ENCODE data around the gene SOD3.

The SOD3 gene

DNA sequence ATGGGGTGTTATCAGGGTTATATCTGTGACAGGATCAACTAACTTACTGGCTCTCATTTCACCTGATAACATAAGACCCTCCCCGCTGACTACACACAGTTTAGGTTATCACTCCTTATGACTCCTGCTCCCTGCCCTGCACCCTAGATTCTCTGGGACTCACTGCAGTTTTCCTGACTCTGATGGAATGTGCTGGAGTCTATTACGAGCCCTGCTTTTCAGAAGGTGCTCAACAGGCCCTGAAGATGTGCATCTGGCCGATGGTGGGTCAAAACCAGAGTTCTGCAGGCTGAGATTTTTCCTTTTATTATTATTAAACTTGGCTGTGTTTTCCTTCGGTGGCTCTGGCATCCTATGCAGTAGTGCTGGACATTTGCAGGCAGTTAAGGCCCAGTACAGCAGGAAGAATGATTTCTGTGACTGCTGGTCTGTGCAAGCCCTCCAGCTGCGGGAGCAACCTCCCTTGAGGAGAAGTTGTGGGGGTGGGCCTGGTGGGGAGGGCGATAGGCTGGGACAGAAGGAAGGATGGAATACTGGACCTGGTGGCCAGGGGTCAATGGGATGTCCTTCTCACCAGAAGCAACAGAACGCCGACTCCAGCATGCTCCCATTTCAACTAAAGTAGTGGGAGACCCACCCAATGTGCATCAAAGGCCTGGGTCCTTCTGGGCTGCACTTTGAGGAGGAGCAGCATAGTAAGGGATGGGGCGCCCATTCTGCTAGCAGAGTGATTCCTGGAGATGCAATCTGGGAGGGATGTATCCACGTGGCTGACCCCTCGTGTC, 11.0 kb downstream of the SOD3 start:
- H3K4me3 Mint-ChIP-seq: no peak overlapping the region
- no peaks in the 10 kb centered on the region for H3K4me1 Mint-ChIP-seq
- H3K27ac Mint-ChIP-seq: no peak overlapping the region
- H3K36me3 Mint-ChIP-seq: no peaks in the 10 kb centered on the region
- ATAC-seq: no peak
- H3K9me3 Mint-ChIP-seq: no peaks in the 10 kb centered on the region
- peaks cover 23% of the 10 kb centered on the region for H3K27me3 Mint-ChIP-seq

DNA sequence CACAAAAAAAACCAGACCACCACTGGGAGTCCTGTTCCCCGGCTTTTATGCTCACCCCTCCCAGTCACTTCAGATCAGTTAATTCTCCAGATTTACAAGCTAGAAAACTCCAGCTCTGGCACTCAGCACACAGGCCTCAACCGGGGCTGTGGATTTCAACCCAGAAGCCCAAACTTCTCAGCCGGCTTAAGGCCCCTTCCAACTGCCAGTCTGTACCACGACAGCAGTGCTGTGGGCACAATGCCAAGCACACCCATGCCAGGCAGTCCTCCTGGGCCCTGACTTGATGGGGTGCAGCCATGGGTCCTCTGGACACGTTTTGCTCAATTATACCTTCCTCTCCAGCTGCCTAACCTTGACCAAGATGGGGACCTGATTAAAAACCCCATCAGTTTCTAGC, 12.2 kb downstream of the SOD3 start:
- no peaks in the 10 kb centered on the region for H3K36me3 Mint-ChIP-seq
- H3K4me3 Mint-ChIP-seq: no peak overlapping the region
- peaks cover 7% of the 10 kb centered on the region for H3K9me3 Mint-ChIP-seq
- no peak overlapping the region for H3K27ac Mint-ChIP-seq
- no peaks in the 10 kb centered on the region for H3K4me1 Mint-ChIP-seq
- peaks cover 12% of the 10 kb centered on the region for H3K27me3 Mint-ChIP-seq
- ATAC-seq: no peak

DNA sequence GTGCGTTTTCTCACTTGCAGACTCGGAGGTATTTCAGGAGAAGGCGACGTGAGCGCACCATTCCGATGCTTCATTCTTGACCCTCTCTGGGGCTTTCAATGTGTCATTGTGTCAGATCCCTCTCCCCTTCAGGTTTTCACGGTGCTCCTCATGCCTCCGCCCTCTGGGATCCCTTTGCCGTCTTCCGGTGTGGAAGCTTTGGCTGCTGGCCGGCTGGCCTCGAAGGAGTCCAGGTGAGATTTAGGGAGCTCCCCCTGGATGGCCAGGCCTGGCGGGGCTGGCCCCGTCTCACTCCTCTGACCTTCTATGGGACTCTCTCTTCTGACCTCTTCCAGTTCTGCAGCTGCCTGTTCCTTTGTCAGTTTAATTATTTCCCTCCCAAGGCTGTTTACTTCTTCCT, 12.9 kb downstream of the SOD3 start:
- no peaks in the 10 kb centered on the region for H3K4me1 Mint-ChIP-seq
- H3K36me3 Mint-ChIP-seq: no peaks in the 10 kb centered on the region
- ATAC-seq: no peak

DNA sequence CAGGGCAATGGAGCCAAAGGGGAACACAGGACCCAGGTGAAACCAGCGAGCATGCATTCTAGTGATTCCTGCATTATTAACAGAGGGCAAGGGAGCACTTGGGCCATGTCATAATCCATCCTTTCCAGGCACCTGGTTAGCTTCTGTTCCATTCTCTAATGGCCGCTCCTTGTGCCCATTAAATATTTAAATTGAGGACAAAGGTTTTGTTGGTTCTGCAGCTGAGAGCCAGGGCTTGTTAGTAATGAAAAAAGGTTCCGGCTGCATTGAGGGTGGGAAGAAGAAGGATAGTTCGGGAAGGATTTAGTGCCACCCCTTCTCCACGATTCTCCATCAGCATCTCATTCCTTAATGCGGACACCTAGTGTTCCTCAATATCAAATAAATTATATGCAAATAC, 13.6 kb downstream of the SOD3 start:
- no peak overlapping the region for H3K4me3 Mint-ChIP-seq

More for the DNA sequence above, 12.9 kb downstream of the SOD3 start:
- peaks cover 12% of the 10 kb centered on the region for H3K27me3 Mint-ChIP-seq
- H3K4me3 Mint-ChIP-seq: no peak overlapping the region
- peaks cover 8% of the 10 kb centered on the region for H3K9me3 Mint-ChIP-seq
- H3K27ac Mint-ChIP-seq: no peak overlapping the region

DNA sequence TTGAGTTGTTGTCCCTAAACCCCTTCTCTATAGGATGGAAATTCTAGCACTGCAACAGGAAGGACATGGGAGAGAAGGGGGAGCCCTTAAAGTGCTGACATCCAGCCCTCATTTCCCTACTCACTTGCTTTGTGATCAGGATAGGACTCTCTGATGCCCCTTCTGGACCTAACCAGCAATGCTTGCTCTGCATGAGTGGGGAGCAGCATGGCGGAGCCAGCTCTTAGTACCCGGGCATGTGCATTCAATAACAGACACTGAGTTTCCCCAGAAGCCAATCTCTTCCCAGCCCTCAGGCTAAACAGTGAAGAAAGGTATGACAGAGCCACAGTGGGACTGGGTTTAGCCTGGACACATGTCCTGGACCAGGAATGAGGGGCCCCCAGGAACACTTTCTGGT, 14.0 kb downstream of the SOD3 start:
- Mint-ChIP-seq H3K4me1 (no peaks in the 10 kb centered on the region), H3K27me3 (peaks cover 3% of the 10 kb centered on the region), H3K4me3 (no peak overlapping the region), H3K36me3 (no peaks in the 10 kb centered on the region), H3K9me3 (peaks cover 8% of the 10 kb centered on the region), H3K27ac (no peak overlapping the region)
- ATAC-seq: no peak

More for the DNA sequence above, 13.6 kb downstream of the SOD3 start:
- peaks cover 8% of the 10 kb centered on the region for H3K9me3 Mint-ChIP-seq
- no peak for ATAC-seq
- H3K27me3 Mint-ChIP-seq: peaks cover 7% of the 10 kb centered on the region
- no peak overlapping the region for H3K27ac Mint-ChIP-seq
- no peaks in the 10 kb centered on the region for H3K4me1 Mint-ChIP-seq
- no peaks in the 10 kb centered on the region for H3K36me3 Mint-ChIP-seq

DNA sequence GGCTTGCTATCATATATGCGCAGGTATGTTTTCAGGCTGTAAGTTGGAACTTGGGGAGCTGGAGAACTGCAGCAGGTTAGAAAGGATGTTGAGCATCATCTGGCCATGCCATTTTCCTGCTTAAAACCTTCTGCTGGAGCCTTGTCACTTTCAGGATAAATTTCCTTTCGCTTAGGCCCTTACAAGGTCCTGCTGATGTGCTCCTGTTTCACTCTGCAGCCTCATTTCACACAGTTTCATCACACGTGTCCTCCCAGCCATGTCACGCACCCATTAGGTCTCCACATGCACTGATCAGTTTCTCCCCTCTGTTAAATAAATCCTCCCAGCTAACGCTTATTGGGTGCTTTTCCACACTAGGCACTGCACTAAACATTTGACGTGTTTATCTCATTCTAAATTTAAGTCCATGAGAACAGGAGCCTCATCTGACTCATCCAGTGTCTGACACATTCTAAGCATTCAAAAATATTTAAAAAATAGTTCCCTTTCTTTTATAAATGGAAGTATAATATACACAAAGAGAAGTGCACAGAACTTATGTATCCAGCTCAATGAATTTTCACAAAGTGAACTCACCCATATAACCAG, 14.5 kb downstream of the SOD3 start:
- Mint-ChIP-seq H3K27ac (no peak overlapping the region), H3K36me3 (no peaks in the 10 kb centered on the region)

DNA sequence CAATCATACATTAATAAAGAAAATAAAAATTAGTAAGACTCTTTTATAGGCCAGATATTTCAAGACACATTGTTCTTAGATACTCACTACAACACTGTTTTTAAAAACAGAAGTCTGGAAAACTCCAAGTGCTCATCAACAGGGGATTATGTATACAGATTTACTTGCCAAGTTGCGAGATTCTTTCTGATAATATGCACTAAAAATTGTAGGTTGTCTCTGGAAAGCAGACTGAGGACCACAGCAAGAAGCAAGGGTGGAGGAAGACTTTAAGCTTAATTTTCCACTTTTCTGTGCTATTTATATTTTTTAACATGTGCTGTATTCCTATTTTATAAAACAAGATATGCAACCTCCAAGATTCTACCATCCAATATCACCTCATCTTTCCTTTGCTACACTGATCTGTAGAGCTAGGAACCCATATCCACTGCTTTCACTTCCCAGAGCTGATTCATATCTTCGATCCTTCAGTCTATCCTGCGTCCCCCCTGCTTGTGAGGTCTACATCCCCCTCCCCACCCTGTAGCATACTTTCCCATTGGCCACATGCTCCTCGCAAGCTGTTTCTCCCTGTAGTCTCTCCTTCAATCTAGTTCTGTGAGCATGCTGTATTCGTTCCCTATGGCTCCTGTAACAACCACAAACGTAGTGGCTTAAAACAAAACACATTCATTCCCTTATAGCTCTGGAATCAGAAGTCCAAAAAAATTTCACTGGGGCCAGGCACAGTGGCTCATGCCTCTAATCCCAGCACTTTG, 15.7 kb downstream of the SOD3 start:
- Mint-ChIP-seq H3K27me3 (no peaks in the 10 kb centered on the region), H3K9me3 (peaks cover 8% of the 10 kb centered on the region), H3K27ac (no peak overlapping the region), H3K4me3 (no peak overlapping the region), H3K36me3 (no peaks in the 10 kb centered on the region), H3K4me1 (no peaks in the 10 kb centered on the region)
- ATAC-seq: no peak

More for the DNA sequence above, 14.5 kb downstream of the SOD3 start:
- Mint-ChIP-seq H3K27me3 (no peaks in the 10 kb centered on the region), H3K9me3 (peaks cover 8% of the 10 kb centered on the region), H3K4me3 (no peak overlapping the region), H3K4me1 (no peaks in the 10 kb centered on the region)
- ATAC-seq: no peak

DNA sequence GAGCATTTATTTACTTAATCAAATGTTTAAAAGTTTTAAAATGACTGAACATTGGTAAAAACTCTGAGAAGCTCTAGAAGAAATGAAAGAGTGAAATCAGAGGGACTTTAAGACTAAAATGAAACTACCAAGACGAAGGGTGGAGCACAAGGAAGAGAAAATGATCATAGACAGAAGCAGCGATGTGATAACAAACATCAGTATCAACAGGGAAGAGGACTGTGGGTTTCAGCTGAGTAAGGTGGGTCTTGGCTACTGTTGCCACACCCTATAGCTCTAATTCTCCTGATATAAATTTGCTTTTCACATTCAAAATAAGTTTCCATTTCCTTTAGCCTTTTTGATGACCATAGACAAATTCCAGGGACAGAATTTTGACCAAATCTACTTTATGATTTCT, 18.4 kb downstream of the SOD3 start:
- no peak for ATAC-seq
- H3K4me1 Mint-ChIP-seq: no peaks in the 10 kb centered on the region
- no peak overlapping the region for H3K4me3 Mint-ChIP-seq
- H3K9me3 Mint-ChIP-seq: peaks cover 8% of the 10 kb centered on the region
- H3K27me3 Mint-ChIP-seq: no peaks in the 10 kb centered on the region
- H3K36me3 Mint-ChIP-seq: no peaks in the 10 kb centered on the region
- no peak overlapping the region for H3K27ac Mint-ChIP-seq

DNA sequence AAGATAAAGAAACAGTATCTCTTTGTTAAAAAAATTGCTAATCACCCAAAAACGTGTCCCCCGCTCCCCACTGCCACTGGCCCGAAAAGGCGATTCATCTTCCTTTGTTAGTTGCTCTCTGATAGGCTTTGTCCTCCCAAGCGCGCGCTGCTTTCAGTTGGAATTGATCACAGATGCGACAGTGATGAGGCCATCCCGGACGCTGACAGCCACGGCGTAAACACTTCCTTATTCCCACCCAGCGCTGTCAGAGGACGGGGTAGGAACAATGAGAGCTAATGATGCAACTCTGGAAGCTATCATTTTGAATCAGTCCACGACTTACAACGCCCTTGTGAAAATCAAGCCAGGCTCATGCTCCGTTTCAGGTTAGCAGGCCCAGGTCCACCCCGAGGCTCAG, 21.4 kb downstream of the SOD3 start:
- Mint-ChIP-seq H3K27me3 (no peaks in the 10 kb centered on the region), H3K36me3 (no peaks in the 10 kb centered on the region), H3K27ac (no peak overlapping the region), H3K4me3 (no peak overlapping the region), H3K9me3 (peaks cover 8% of the 10 kb centered on the region), H3K4me1 (no peaks in the 10 kb centered on the region)
- no peak for ATAC-seq

DNA sequence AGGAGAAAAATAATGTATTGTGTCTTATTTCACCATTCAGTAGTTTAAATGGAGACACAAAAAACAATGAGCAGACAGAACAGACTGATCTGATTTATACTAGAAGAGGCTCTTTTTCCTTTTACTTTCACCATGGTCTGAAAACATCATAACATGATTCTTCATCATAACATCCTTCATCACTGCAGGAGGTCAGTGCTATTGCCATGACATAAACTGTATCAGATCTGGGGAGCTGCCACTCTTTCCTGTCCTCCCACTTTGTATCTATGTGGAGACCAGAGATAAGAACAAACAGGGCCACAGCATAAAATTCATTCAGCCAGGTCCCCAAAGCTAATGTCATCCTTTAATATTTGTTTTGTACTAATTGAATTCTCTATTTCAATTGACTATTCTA, 25.2 kb downstream of the SOD3 start:
- Mint-ChIP-seq H3K4me1 (no peaks in the 10 kb centered on the region), H3K27ac (no peak overlapping the region), H3K27me3 (no peaks in the 10 kb centered on the region), H3K9me3 (no peaks in the 10 kb centered on the region), H3K36me3 (no peaks in the 10 kb centered on the region), H3K4me3 (no peak overlapping the region)
- ATAC-seq: no peak

DNA sequence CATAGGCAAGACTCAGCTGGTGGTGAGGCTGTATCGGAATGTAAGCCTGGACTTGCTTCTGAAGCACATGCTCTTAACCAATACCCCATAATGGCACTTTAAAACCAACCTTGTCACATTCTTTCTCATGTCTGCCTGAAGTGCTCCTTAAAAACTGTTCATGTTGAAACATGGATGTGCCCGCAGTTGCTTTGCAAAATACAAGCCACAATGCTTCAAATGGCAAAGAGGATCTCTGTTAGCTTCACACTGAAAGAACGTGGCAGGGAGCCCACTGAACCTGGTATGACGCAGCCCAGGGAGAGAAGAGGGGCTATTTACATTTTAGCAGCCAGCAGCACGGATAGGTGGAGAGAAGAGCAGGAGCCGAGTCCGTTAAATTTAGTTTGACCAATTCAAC, 29.3 kb downstream of the SOD3 start:
- no peaks in the 10 kb centered on the region for H3K4me1 Mint-ChIP-seq

DNA sequence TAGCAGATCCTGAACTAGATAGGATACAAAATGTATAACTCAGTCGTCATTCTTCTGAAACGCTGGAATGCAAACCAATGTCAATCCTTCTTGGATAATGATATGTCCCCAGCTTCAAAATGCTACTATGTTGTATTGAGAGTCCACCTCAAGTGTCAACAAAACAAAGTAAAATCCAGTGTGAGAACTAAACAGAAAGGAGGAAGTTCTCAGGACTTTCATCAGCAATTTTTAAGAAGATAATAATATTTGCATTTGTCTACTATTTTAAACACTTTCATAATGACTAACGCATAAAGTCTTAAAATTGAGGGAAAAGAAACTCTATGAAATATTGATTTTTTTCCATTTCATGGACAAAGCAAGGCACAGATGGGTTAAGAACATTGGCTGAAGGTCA, 36.3 kb downstream of the SOD3 start:
- Mint-ChIP-seq H3K27ac (no peak overlapping the region), H3K4me3 (no peak overlapping the region), H3K9me3 (no peaks in the 10 kb centered on the region), H3K4me1 (no peaks in the 10 kb centered on the region), H3K27me3 (peaks cover 11% of the 10 kb centered on the region), H3K36me3 (no peaks in the 10 kb centered on the region)
- no peak for ATAC-seq

More for the DNA sequence above, 29.3 kb downstream of the SOD3 start:
- peaks cover 3% of the 10 kb centered on the region for H3K9me3 Mint-ChIP-seq
- ATAC-seq: no peak
- no peak overlapping the region for H3K27ac Mint-ChIP-seq
- H3K4me3 Mint-ChIP-seq: no peak overlapping the region
- no peaks in the 10 kb centered on the region for H3K36me3 Mint-ChIP-seq
- peaks cover 20% of the 10 kb centered on the region for H3K27me3 Mint-ChIP-seq

DNA sequence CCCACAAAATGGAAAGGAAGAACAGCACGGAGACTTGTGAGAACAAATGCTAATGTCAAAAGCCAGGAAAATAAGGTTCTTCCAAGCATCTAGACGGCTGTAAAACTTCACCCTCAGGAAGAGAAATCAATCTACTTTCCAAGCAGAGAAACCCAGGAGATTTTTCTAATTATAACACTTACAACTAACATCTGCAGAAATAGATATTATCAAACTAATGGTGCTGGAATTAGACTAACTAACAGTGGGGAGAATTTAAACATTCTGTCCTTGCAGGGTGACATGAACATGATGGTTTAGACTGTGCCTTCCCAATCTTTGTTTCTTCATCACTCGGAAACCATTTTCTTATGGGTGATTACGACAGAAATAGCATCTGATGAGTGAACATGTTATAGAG, 40.3 kb downstream of the SOD3 start:
- Mint-ChIP-seq H3K4me3 (no peak overlapping the region), H3K4me1 (no peaks in the 10 kb centered on the region), H3K27me3 (no peaks in the 10 kb centered on the region), H3K27ac (no peak overlapping the region), H3K36me3 (no peaks in the 10 kb centered on the region), H3K9me3 (no peaks in the 10 kb centered on the region)
- no peak for ATAC-seq

DNA sequence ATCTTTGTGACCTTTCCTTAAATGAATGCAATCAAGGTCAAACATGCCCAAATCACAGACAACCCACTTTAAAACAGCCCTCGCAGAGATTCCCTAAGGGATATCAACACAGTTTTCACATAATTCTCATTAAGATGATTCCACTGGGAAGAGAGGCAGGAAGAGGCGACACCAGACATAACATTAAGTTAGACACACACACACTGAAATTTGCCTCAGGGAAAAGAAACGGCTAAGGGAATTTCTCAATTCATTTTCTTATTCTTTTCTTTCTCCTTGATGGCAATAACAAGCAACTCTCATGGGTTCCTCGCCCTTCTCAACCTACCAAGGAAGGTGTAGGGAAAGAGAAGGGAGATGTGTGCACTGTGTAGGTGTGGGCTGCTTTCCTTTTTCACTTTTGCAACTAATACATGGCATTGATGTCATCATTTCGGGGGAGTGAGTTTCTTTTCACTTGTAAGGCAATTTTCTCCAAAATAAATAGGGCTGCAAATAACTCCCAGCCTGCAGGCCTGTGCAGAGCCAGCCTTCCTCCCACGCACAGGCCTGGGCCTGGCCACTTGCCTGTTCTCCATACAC, 41.4 kb downstream of the SOD3 start:
- H3K27ac Mint-ChIP-seq: no peak overlapping the region

DNA sequence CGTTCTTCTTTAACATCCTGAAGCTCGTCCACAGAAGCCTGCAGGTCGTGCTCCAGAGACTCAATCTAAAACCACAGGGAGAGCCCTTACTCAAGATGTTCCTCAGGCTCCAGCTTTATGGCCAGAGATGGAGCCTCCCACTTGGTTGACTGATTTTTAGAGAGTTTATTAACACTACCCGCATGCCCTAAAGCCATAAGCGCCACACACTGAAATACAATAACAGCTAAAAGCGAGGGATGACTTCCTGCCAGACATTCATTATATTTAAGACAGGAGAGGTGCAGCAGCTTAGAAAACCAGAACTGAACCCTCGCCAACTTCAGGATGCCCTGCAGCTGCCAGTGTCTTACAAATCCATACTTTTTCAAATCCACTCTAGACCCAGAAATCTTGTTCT, 42.0 kb downstream of the SOD3 start:
- no peak overlapping the region for H3K4me3 Mint-ChIP-seq
- H3K27ac Mint-ChIP-seq: no peak overlapping the region
- H3K9me3 Mint-ChIP-seq: no peaks in the 10 kb centered on the region
- H3K4me1 Mint-ChIP-seq: no peaks in the 10 kb centered on the region
- no peak for ATAC-seq
- no peaks in the 10 kb centered on the region for H3K27me3 Mint-ChIP-seq
- H3K36me3 Mint-ChIP-seq: no peaks in the 10 kb centered on the region

More for the DNA sequence above, 41.4 kb downstream of the SOD3 start:
- no peaks in the 10 kb centered on the region for H3K9me3 Mint-ChIP-seq
- H3K4me3 Mint-ChIP-seq: no peak overlapping the region
- no peak for ATAC-seq
- no peaks in the 10 kb centered on the region for H3K27me3 Mint-ChIP-seq
- no peaks in the 10 kb centered on the region for H3K36me3 Mint-ChIP-seq
- no peaks in the 10 kb centered on the region for H3K4me1 Mint-ChIP-seq
